ENCODE measurements around the gene AVL9.

The AVL9 gene

GRCh38 chr7:32513210-32513609, 17.9 kb downstream of the AVL9 start:
- Histone ChIP-seq H3K27ac (no peak overlapping the region), H3K9ac (no peak overlapping the region), H4K20me1 (peaks cover 16% of the 10 kb centered on the region; the same call in 1 of the 2 replicates), H3K4me1 (no peaks in the 10 kb centered on the region), H3K36me3 (peaks cover 93% of the 10 kb centered on the region), H3K27me3 (no peaks in the 10 kb centered on the region), H3K4me2 (no peak overlapping the region), H3K9me3 (peaks cover 95% of the 10 kb centered on the region), H3K4me3 (no peak overlapping the region)
- no peak for TF ChIP-seq Cebpa-rat (IDR thresholded peaks at IDR 0.05)

GRCh38 chr7:32515890-32516550, 20.7 kb downstream of the AVL9 start:
- Histone ChIP-seq H3K9me3 (peaks cover 98% of the 10 kb centered on the region), H3K27me3 (no peaks in the 10 kb centered on the region), H3K9ac (no peak overlapping the region), H4K20me1 (peaks cover 16% of the 10 kb centered on the region; the same call in 1 of the 2 replicates), H3K36me3 (peaks cover 85% of the 10 kb centered on the region), H3K4me3 (no peak overlapping the region), H3K4me1 (no peaks in the 10 kb centered on the region), H3K27ac (no peak overlapping the region), H3K4me2 (no peak overlapping the region)
- TF ChIP-seq Cebpa-rat (IDR thresholded peaks at IDR 0.05), result no peak

GRCh38 chr7:32516551-32517100, 21.3 kb downstream of the AVL9 start:
- Histone ChIP-seq H3K27ac (no peak overlapping the region), H3K4me1 (no peaks in the 10 kb centered on the region), H4K20me1 (peaks cover 16% of the 10 kb centered on the region; the same call in 1 of the 2 replicates), H3K4me2 (no peak overlapping the region), H3K27me3 (no peaks in the 10 kb centered on the region), H3K9ac (no peak overlapping the region), H3K9me3 (peaks cover 98% of the 10 kb centered on the region), H3K36me3 (peaks cover 85% of the 10 kb centered on the region), H3K4me3 (no peak overlapping the region)
- TF ChIP-seq Cebpa-rat (IDR thresholded peaks at IDR 0.05), result no peak

- Histone ChIP-seq H3K9me3 (peaks cover 98% of the 10 kb centered on the region), H3K36me3 (peaks cover 83% of the 10 kb centered on the region), H3K4me1 (no peaks in the 10 kb centered on the region), H3K4me2 (no peak overlapping the region), H3K27ac (no peak overlapping the region), H3K27me3 (no peaks in the 10 kb centered on the region), H4K20me1 (peaks cover 10% of the 10 kb centered on the region; the same call in 1 of the 2 replicates), H3K9ac (no peak overlapping the region), H3K4me3 (no peak overlapping the region)
- no peak for TF ChIP-seq Cebpa-rat (IDR thresholded peaks at IDR 0.05)
Observed at GRCh38 chr7:32518534-32519140, 23.3 kb downstream of the AVL9 start.

GRCh38 chr7:32519763-32520162, 24.5 kb downstream of the AVL9 start:
- Histone ChIP-seq H3K4me2 (no peak overlapping the region), H3K27me3 (no peaks in the 10 kb centered on the region), H3K9me3 (peaks cover 96% of the 10 kb centered on the region), H3K4me1 (no peaks in the 10 kb centered on the region), H3K36me3 (peaks cover 82% of the 10 kb centered on the region), H3K27ac (no peak overlapping the region), H4K20me1 (peaks cover 10% of the 10 kb centered on the region; the same call in 1 of the 2 replicates), H3K9ac (no peak overlapping the region), H3K4me3 (no peak overlapping the region)
- no peak for TF ChIP-seq Cebpa-rat (IDR thresholded peaks at IDR 0.05)

- Histone ChIP-seq H3K9me3 (peaks cover 77% of the 10 kb centered on the region), H3K27me3 (no peaks in the 10 kb centered on the region), H4K20me1 (peaks cover 8% of the 10 kb centered on the region), H3K4me3 (no peak overlapping the region), H3K36me3 (peaks cover 66% of the 10 kb centered on the region), H3K27ac (no peak overlapping the region), H3K4me1 (no peaks in the 10 kb centered on the region), H3K4me2 (no peak overlapping the region), H3K9ac (no peak overlapping the region)
- no peak for TF ChIP-seq Cebpa-rat (IDR thresholded peaks at IDR 0.05)
Observed at GRCh38 chr7:32522746-32523530, 27.6 kb downstream of the AVL9 start.

GRCh38 chr7:32524631-32525030, 29.3 kb downstream of the AVL9 start:
- H4K20me1 ChIP-seq, result peaks cover 8% of the 10 kb centered on the region
- peaks cover 72% of the 10 kb centered on the region for H3K36me3 ChIP-seq
- H3K4me1 ChIP-seq, result no peaks in the 10 kb centered on the region
- peaks cover 62% of the 10 kb centered on the region for H3K9me3 ChIP-seq
- no peaks in the 10 kb centered on the region for H3K27me3 ChIP-seq
- H3K27ac ChIP-seq, result no peak overlapping the region
- TF ChIP-seq Cebpa-rat (IDR thresholded peaks at IDR 0.05), result no peak
- H3K9ac ChIP-seq, result no peak overlapping the region
- no peak overlapping the region for H3K4me2 ChIP-seq
- H3K4me3 ChIP-seq, result no peak overlapping the region

GRCh38 chr7:32525839-32526238, 30.6 kb downstream of the AVL9 start:
- Histone ChIP-seq H3K4me2 (no peak overlapping the region), H3K4me1 (no peaks in the 10 kb centered on the region), H3K36me3 (peaks cover 63% of the 10 kb centered on the region), H3K4me3 (no peak overlapping the region), H3K9ac (no peak overlapping the region), H3K27me3 (no peaks in the 10 kb centered on the region), H4K20me1 (peaks cover 10% of the 10 kb centered on the region), H3K27ac (no peak overlapping the region), H3K9me3 (peaks cover 52% of the 10 kb centered on the region)
- no peak for TF ChIP-seq Cebpa-rat (IDR thresholded peaks at IDR 0.05)

GRCh38 chr7:32531402-32531801, 36.1 kb downstream of the AVL9 start:
- no peak for TF ChIP-seq Cebpa-rat (IDR thresholded peaks at IDR 0.05)
- Histone ChIP-seq H3K27me3 (no peaks in the 10 kb centered on the region), H3K4me1 (no peaks in the 10 kb centered on the region), H3K4me3 (no peak overlapping the region), H4K20me1 (peaks cover 28% of the 10 kb centered on the region), H3K9me3 (peaks cover 20% of the 10 kb centered on the region), H3K9ac (no peak overlapping the region), H3K4me2 (no peak overlapping the region), H3K27ac (no peak overlapping the region), H3K36me3 (peaks cover 33% of the 10 kb centered on the region)

Measured in BLaER1 (cell line).